HG03135 (cell line): ENCODE data around the gene FLVCR2.

ENCODE experiments used
- ATAC-seq: cut with Tn5 transposase; IDR thresholded peaks from one replicate; pipeline ENCODE4 v1.9.1; 2021; ENCODE audit warnings: mild to moderate bottlenecking, moderate library complexity; ENCODE audit not compliant: unreplicated experiment

The FLVCR2 gene

GRCh38 chr14:75553761-75554364 lies 24.6 kb upstream of the FLVCR2 start:
- ATAC-seq: no peak

- ATAC-seq: no peak
These were observed 23.9 kb upstream of the FLVCR2 start for GRCh38 chr14:75554482-75554881.

- no peak for ATAC-seq
These were observed 20.0 kb upstream of the FLVCR2 start for GRCh38 chr14:75558440-75558839.

DNA sequence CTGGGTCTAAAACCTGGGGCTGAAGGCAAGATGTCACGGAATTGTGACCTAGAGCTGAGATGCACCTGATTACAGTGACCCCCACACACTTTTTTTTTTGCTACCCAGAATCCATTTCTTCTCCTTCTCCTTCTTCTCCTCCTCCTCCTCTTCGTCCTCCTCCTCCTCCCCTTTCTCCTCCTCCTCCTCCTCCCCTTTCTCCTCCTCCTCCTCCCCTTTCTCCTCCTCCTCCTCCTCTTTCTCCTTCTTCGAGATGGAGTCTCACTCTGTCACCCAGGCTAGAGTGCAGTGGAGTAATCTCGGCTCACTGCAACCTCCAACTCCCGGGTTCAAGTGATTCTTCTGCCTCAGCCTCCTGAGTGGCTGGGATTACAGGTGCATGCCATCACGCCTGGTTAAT lies 19.4 kb upstream of the FLVCR2 start:
- no peak for ATAC-seq

- ATAC-seq: no peak
These were observed 18.8 kb upstream of the FLVCR2 start for GRCh38 chr14:75559451-75560222.

GRCh38 chr14:75561013-75561432 lies 17.4 kb upstream of the FLVCR2 start:
- no peak for ATAC-seq

DNA sequence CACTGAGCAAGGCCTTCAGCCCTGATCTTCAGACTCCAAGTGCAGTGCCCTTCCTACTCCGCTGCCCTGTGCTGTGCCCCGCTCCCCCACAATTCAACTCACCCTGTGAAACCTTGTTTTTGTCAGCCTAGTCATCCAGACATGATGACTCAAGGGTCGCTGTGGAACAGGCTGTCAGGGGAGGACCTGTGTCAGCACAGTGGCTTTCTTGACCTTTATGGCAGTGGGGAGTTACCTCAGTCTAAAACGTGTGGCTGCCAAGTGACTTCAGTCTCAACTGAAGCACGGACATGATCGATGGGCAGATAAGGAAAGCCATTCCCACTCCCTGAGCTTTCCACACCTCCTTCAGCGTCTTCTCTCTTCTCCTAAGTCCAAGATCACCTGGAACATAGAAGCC lies 16.3 kb upstream of the FLVCR2 start:
- no peak for ATAC-seq

- ATAC-seq: no peak
These were observed 15.9 kb upstream of the FLVCR2 start for GRCh38 chr14:75562489-75562888.

GRCh38 chr14:75563931-75564330 lies 14.5 kb upstream of the FLVCR2 start:
- ATAC-seq: no peak

DNA sequence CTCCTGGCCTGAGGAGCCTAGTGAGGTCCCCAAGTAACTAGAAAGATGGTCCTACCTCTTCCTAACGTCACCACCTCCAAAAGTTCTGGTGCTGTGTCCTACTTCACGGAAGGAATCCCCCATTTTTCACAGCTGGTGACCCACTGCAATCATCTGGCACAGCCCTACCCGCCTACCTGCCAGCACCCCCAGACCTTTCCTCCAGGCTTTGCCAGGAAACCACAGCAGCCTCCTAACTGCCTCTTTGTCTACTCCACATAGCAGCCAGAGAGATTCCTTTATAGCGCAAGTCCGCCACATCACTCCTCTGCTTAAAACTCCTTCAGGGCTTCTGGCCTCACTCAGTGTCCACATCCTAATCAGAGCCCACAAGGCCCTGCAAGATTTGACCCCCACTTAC lies 13.4 kb upstream of the FLVCR2 start:
- no peak for ATAC-seq

DNA sequence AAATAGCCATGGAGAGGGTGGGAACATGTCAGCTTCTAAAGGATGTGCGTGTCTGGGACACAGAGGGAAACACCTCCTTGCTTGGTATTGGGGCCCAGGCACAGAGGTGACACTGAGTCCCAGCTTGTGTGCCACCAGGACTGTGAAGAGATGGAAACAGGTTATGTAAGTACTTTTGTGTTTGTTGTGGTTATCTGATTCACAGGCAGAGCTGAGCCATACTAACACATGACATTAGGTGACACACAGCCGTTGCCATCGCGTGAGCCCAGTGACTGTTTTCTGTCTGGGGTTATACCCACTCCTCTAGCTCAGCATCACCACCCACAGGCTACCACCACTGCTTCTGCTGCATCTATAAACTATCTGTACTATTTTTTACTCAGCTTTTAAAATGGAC lies 12.1 kb upstream of the FLVCR2 start:
- no peak for ATAC-seq

DNA sequence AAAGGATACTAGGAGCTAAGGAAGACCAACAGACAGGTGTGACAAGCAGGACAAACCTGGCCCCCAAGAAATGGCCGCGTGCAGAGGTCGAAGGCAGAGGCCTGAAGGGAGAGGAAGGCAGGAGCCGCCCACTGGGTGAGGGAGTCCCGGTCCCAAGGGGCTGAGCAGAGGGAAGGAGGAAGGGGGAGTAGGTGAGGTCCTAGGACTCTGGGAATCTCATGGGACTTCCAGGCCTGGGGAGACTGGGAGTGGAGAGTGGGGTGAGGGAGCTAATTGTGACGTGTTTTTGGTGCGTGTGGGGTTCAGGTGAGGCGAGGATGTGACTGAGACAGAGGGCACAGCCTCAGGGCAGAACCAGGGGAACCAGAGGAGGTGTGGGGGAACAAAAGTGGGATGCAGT lies 11.7 kb upstream of the FLVCR2 start:
- ATAC-seq: no peak

DNA sequence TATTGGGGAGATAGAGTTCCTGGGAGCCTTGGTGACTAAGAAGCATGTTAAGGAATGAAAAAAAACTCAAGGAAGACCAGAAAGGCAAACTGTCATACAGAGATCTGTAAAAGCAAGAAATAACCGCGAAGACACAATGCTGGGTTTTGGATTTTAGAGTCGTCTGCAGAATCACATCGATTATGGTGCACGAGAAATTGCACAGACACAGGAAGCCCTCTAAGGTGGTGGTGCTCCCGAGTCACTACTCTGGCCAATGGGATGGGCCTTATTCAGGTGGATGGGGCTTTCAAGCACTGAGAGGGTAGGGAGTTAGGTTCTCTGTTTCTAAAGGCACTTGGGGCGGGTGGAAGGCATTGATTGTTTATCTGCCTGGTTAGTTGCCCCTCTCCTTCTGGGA lies 10.3 kb upstream of the FLVCR2 start:
- no peak for ATAC-seq

DNA sequence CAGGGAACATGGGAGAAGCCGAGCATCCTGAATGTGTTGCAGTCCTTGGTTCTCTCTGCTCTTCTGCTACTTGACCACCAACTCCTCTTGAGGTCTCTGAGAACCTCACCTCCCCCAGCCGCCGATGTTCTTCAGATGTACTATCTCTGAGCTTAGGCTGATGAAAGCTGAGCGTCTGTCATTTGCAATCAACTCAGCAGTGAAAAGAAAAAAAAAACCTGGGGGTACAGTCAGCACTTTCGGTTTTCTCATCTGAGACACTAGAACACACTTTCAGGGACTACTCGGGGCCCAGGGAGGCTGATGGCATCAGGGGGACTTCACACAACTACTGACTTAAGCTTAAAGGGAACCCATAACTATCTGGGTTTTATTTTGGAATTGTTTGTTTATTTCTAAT lies 9.6 kb upstream of the FLVCR2 start:
- ATAC-seq: no peak

- no peak for ATAC-seq
These were observed 7.6 kb upstream of the FLVCR2 start for GRCh38 chr14:75570797-75571196.

DNA sequence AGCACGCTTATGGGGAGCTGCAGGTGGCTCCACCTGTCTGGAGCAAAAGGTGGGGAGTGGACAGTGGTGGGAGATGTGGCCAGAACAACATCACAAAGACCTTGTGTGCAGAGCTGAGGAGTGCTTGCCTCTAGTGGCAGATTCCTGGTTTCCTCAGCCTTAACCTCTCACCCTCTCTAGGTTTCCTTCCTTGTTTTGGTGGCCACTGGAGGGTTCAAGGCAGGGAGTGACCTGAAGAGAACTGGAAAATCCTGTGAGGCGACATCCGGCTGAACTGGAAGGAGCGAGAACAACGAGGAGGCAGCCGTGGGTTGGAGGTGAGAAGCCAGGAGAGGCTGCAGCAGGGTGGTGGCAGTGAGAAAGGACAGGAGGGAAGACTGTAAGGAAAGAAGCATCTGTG lies 6.3 kb upstream of the FLVCR2 start:
- no peak for ATAC-seq

DNA sequence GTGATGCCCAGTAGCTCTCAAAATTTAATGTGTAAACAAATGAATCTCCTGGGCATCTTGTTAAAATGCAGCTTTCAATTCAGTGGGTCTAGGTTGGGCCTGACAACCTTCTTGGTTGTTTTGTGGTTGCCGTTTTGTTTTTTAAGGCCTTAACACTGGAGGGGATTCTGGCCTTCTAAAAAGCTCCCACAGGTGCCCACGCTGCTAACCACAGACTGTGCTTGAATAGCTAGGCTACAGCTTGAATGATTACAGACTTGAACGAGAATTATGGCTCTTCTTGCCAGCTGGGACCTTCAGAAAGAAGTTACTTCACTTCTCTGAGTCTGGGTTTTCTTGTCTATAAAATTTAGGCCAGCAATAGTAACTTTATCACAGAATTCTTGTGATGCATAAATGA lies 1.3 kb upstream of the FLVCR2 start:
- no peak for ATAC-seq

- peak; percentile 85 for ATAC-seq
These were observed 705 bp upstream of the FLVCR2 start for GRCh38 chr14:75577729-75578101.

GRCh38 chr14:75578786-75579337 lies 442 bp downstream of the FLVCR2 start:
- no peak for ATAC-seq

- no peak for ATAC-seq
These were observed 981 bp downstream of the FLVCR2 start for GRCh38 chr14:75579338-75579864.

DNA sequence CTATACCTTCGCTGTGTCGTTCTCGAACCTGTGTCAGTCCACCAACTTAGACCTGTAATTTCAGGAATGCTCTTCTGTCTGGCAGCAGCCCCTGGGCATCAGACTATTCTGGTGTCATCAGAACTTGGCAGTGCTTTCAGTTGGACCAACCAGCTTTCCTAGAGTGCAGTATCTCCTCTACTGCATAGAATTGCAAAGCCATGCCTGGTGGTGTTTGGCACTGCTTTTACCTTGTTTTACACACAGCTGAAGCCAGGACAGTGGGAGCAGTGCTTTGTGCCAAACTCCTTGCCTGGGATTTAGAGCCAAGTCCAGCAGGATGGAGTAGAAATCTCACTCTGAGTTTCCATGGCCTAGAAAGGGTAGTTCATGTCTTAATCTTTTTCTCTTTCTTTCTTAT lies 1.5 kb downstream of the FLVCR2 start:
- no peak for ATAC-seq

GRCh38 chr14:75587388-75587787 lies 9.0 kb downstream of the FLVCR2 start:
- ATAC-seq: no peak
